Measurements from ENCODE around the gene CEP44.

DNA sequence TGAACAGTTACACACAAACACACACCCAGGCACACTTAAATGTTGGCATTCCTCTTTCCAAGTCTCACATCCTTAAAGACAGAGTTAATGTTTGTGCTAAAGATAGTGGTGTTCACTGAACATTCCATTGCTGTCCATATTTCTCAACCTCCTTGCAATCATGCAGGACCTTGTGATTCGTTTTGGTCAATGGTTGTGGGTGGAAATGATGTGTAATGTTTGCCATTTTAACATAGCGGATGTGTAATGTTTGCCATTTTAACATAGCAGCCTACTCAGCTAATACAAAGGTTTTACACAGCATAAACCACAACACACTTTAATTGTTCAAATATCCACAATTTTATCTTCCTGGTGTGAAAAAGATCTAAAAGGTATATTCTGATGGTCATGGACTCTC lies 93.9 kb downstream of the CEP44 start:
- no peak for TF ChIP-seq SUZ12 (IDR thresholded peaks at IDR 0.05; ENCODE audit: extremely low read depth, insufficient read depth, insufficient read length)
- no peak for TF ChIP-seq YY1 (IDR thresholded peaks at IDR 0.05; ENCODE audit: insufficient read depth, insufficient read length)

Measured in NT2/D1 (cell line).